Endothelial cell of hepatic sinusoid (primary cell): Measurements from ENCODE around the gene UGT1A7.
"Not testable (repeated sequence)": the region's sequence is repeated elsewhere in the genome, so short reads cannot be mapped to it uniquely, and the experiment has no call there.

Source experiments
- in situ Hi-C: cut with HindIII; loops from 2 replicates; pipeline ENCODE4 v1.10.0; 2017; ENCODE audit warnings: low sequenced_read_pairs

UGT1A7 gene

GRCh38 chr2:233680361-233681045 is 1.2 kb upstream of the UGT1A7 start:
- in situ Hi-C loops, result no loop called here

- in situ Hi-C loops, result no loop called here
Measured at GRCh38 chr2:233684640-233685039, 2.9 kb downstream of the UGT1A7 start.

GRCh38 chr2:233686928-233687327 is 5.2 kb downstream of the UGT1A7 start:
- in situ Hi-C loops, result no loop called here

- in situ Hi-C loops, result no loop called here
Measured at GRCh38 chr2:233688341-233688740, 6.6 kb downstream of the UGT1A7 start.

- in situ Hi-C loops, result no loop called here
Measured at GRCh38 chr2:233689031-233689430, 7.3 kb downstream of the UGT1A7 start.

- in situ Hi-C loops, result no loop called here
Measured at GRCh38 chr2:233689501-233689900, 7.8 kb downstream of the UGT1A7 start.

GRCh38 chr2:233690444-233690843 is 8.7 kb downstream of the UGT1A7 start:
- in situ Hi-C loops, result no loop called here

GRCh38 chr2:233691443-233692433 is 10.0 kb downstream of the UGT1A7 start:
- in situ Hi-C loops, result no loop called here

GRCh38 chr2:233692648-233693047 is 10.9 kb downstream of the UGT1A7 start, which contains the start of gene UGT1A6:
Gene UGT1A6, plus strand, starts transcription at chr2:233692890. Its CDS starts 115 bp downstream, at chr2:233693005.
- in situ Hi-C loops, result no loop called here

GRCh38 chr2:233693963-233694362 is 12.3 kb downstream of the UGT1A7 start:
- in situ Hi-C loops, result no loop called here

- in situ Hi-C loops, result no loop called here
Measured at GRCh38 chr2:233698740-233699139, 17.0 kb downstream of the UGT1A7 start.

- in situ Hi-C loops, result no loop called here
Measured at GRCh38 chr2:233699424-233700027, 17.8 kb downstream of the UGT1A7 start.

GRCh38 chr2:233700028-233700635 is 18.4 kb downstream of the UGT1A7 start:
- in situ Hi-C loops, result no loop called here

- in situ Hi-C loops, result not testable (repeated sequence)
Measured at GRCh38 chr2:233700842-233701241, 19.1 kb downstream of the UGT1A7 start.

GRCh38 chr2:233702238-233702637 is 20.5 kb downstream of the UGT1A7 start:
- in situ Hi-C loops, result no loop called here

- in situ Hi-C loops, result no loop called here
Measured at GRCh38 chr2:233705911-233706506, 24.3 kb downstream of the UGT1A7 start.

GRCh38 chr2:233706720-233707119 is 25.0 kb downstream of the UGT1A7 start:
- in situ Hi-C loops, result no loop called here

GRCh38 chr2:233707940-233708644 is 26.4 kb downstream of the UGT1A7 start:
- in situ Hi-C loops, result no loop called here

GRCh38 chr2:233708942-233709341 is 27.2 kb downstream of the UGT1A7 start:
- in situ Hi-C loops, result no loop called here
